ENCODE data around the gene RIPK1.
A peak's percentile ranks its signal among the peaks of the same experiment; 100 is the strongest.
"Not testable (repeated sequence)": the region's sequence is repeated elsewhere in the genome, so short reads cannot be mapped to it uniquely, and the experiment has no call there.

The RIPK1 gene

GRCh38 chr6:3068329-3069214 is at the start of gene RIPK1:
Gene RIPK1, plus strand, starts transcription at chr6:3068494. Its CDS starts 8,330 bp downstream, at chr6:3076824.
- peak; percentile 89 for DNase-seq (ENCODE audit: low read depth)

GRCh38 chr6:3019065-3019464 is 49.2 kb upstream of the RIPK1 start:
- DNase-seq (ENCODE audit: low read depth): no peak

DNA sequence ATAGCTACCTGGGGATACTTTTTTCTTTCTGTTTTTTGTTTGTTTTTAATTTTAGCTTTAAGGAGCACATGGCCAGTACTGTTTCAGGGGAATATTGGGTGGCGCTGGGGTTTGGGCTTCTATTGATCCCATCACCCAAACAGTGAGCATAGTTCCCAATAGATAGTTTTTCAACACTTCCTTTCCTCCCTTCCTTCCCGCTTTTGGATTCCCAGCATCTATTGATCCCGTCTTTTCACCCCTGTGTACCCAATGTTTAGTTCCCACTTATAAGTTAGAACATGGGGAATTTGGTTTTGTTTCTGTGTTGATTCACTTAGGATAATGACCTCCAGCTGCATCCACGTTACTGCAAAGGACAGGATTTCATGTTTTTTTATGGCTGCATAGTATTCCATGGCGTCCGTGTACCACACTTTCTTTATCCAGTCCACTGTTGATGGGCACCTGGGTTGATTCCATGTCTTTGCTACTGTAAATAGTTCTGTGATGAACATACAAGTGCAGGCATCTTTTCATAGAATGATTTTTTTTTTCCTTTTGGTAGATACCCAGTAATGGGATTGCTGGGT is 48.5 kb upstream of the RIPK1 start:
- DNase-seq (ENCODE audit: low read depth): no peak

GRCh38 chr6:3020976-3021598 is 47.2 kb upstream of the RIPK1 start:
- not testable (repeated sequence) for DNase-seq (ENCODE audit: low read depth)

DNA sequence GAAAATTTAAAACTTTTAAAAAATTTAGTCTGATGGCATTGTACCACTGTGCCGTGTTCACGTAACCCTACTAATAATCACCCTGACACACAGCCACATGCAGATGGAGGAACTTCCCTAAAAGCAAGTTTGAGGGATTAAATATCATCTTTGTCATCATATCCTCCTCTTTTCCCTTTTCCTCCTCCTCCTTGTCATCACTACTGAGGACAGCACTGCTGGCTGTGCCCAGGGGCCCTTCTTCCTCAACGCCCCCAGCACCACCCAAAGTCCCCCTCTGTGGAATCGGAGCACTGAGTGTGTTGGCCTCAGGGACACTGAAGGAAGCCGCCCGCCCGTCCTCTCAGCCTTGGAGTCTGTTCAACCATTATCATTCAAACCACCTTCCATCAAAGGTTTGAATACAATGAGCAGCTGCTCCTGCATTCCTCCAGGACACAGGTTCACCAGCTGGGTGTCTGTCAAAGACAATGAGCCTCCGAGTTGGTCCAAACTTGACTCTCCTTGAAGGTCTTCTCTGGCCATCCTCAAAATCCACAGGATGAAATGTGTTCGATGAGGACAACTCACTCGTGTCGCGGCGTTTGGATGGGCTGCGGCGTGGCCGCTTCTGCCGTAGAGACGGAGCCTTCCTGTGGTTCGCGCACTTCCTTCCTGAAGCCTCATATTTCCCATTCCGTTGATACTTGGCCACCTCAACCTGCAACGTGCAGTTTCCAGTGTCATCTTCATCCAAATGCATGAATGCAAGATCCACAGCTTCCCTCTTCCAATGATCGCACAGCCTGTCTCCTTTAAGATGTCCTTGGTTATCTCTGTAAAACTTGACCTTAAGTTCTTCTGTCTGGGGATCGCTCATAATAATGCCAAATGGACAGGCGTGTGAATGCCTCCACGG is 45.3 kb upstream of the RIPK1 start:
- peak; percentile 25 for DNase-seq (ENCODE audit: low read depth)

DNA sequence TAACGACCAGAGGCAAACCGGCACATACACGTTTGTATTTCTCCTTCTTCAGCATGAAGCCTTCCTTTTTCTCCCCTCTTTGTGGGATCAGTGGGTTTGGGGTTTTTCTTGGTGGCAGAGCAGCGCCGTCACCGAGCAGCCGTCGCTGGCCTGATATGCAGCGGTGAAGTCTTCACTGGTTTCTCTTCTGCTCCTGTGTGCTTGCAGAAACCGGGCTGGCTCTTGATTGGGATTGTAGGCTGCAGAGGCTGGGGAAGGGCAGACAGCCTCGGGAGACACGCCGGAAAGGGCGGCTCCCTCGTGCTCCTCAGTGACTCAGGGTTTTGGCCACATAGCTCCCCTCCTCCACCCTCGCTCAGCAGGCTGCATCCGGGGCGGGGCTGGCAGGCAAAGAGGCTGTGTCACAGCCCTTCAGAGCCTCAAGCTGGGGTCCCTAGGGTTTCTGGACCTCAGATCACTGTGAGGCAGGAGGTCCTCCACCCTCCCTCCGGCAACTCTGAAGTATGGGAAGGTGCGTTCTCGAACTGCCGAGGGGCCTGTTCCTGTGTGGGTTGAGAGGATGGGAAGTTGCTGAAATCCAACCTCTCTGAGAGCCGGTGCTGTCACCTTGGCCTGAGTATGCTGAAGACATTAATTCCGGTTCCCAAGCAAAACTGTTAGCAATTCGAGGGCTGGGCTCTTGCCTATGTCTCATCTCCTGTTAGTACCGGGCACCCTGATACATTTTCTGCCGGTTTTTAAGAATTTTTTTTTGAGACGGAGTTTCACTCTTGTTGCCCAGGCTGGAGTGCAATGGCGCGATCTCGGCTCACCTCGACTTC is 44.4 kb upstream of the RIPK1 start:
- DNase-seq (ENCODE audit: low read depth): peak; percentile 96

- no peak for DNase-seq (ENCODE audit: low read depth)
Observed at GRCh38 chr6:3026791-3027626, 41.3 kb upstream of the RIPK1 start.

DNA sequence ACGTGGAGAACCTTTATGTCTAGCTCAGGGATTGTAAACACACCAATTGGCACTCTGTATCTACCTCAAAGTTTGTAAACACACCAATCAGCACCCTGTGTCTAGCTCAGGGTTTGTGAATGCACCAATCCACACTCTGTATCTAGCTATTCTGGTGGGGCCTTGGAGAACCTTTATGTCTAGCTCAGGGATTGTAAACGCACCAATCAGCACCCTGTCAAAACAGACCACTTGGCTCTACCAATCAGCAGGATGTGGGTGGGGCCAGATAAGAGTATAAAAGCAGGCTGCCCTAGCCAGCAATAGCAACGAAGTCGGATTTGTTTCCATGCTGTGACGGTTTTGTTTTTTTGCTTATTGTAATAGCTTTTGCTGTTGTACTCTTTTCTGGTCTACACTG is 40.1 kb upstream of the RIPK1 start:
- DNase-seq (ENCODE audit: low read depth): not testable (repeated sequence)

DNA sequence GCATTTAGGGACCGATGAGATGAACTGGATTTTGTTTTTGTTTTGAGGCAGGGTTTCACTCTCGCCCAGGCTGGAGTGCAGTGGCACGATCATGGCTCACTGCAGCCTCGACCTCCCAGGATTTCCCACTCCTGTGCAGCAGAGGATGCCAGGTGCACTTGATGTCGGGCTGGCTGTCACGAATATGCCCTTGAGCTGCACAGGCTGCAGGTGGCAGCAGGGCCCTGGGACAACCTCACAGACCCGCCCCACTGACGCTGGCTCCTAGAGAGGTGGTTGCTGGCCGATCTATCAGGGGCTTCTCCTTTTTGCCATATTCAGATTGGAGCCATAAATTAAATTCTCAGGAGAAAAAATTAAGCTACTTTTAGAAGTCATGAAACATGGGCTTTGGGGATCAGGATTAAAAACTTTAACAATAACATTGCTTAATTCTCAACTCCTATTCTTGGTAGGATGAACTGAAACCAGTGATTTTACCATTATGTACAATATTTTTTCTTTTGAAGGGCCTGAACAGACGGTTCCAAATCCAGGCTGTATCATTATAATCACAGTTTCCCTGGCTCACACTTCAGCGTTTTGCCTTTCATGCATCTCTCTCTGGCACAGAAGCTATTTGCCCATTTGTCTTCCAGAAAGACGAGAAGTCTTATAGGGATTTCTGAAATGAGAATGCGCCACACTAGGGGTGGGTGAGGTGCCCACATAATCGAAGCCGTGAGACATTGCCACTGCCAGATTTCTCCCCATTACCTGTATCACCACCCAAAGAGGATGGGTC is 36.2 kb upstream of the RIPK1 start:
- DNase-seq (ENCODE audit: low read depth): no peak

DNA sequence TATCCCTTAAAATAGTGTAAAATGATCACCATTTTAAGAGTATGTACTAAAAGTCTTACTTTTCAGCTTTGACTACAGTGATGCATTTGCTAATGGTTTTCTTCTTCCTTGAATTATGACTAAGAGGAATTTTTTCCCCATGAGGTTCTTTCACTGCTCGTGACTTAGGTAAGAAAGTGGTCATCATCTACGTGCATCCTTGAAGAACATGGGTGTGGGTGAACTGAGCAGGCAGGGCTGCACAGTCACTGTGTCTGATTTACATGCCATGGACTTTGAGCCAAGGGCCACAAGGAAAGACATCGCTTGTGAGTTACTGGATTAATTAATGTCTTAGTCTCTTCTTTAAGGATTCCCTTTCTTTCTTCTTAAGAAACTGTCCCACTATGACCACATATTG is 35.3 kb upstream of the RIPK1 start:
- peak; percentile 33 for DNase-seq (ENCODE audit: low read depth)

DNA sequence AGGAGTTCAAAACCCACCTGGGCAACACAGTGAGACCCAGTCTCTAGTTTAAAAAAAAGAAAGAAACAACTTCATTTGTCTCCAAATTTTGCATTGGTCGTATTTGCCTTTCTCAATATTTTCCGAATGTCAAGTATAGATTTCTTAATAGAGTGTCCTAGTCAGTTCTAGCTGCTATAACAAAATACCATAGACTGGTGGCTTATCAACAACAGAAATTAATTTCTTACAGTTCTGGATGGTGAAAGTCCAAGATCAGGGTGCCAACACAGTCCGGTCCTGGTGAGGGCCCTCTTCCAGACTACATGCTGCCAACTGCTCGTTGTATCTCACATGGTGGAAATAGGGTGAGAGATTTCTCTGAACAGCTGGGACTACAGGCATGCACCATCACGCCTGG is 34.6 kb upstream of the RIPK1 start:
- no peak for DNase-seq (ENCODE audit: low read depth)

- no peak for DNase-seq (ENCODE audit: low read depth)
Observed at GRCh38 chr6:3035397-3035796, 32.9 kb upstream of the RIPK1 start.

GRCh38 chr6:3036861-3037637 is 31.2 kb upstream of the RIPK1 start:
- DNase-seq (ENCODE audit: low read depth): no peak

- no peak for DNase-seq (ENCODE audit: low read depth)
Observed at GRCh38 chr6:3037638-3038365, 30.5 kb upstream of the RIPK1 start.

- no peak for DNase-seq (ENCODE audit: low read depth)
Observed at GRCh38 chr6:3039384-3039783, 28.9 kb upstream of the RIPK1 start.

DNA sequence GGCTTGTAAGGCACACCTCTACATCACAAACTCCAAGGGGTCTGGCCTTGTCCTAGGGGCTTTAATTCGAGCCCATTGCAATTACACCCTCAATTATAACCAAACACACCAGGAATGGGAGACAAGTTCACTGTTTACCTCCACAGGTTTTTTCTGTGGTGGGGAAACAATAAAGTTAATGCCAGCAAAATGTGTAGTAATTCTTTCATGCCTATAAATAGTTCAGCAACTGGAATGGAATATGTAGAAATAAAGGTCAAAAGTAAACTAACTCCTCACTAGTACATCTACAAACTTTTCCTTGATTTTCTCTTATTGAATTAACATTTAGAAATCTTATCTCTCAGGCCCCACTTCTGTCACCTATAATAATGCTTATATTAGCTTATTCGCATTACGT is 27.1 kb upstream of the RIPK1 start:
- DNase-seq (ENCODE audit: low read depth): no peak

DNA sequence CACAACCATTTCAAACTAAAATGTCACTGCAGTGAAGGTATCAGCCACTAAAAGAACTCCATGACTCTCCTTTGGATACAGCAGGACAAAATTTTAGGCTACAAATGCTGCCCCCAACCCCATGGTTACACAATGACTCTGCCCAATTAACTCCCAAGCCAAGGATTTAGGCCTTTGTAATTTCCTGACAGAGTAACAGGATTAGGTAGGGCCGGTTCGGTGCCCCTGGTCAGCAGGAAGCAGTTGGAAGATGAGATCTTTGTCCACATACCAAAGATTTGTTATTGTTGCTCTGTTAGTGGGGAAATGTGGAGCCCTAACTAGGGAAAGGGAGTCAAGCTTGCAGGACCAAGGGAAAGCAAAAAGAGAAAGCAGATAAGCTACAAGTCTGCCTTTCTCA is 26.7 kb upstream of the RIPK1 start:
- peak; percentile 21 for DNase-seq (ENCODE audit: low read depth)

DNA sequence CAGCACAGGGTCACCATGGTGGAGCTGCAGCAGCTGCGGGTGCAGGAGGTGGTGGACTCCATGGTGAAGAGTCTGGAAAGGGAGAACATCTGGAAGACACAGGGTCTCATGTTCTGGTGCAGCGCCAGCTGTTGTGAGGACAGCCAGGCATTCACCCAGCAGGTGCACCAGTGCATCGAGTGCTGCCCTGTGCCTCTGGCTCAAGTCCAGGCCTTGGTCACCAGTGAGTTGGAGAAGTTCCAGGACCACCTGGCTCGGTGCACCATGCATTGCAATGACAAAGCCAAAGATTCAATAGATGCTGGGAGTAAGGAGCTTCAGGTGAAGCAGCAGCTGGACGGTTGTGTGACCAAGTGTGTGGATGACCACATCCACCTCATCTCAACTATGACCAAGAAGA is 22.9 kb upstream of the RIPK1 start:
- DNase-seq (ENCODE audit: low read depth): no peak
